Stimulated activated CD4-positive, alpha-beta T cell treated with anti-CD3 and anti-CD28 coated beads, Interleukin-4, amount 100 ng/mL, for 24 hours (primary cell): Measurements from ENCODE around the gene TINAG.

Experiments
- DNase-seq: peaks from one replicate; pipeline ENCODE4 v3.0.0-alpha.2; 2020

The TINAG gene

GRCh38 chr6:54308289-54308985 lies at the start of gene TINAG:
TSS of gene TINAG (plus strand) at chr6:54308441. CDS start at chr6:54308551, 110 bp downstream.
- DNase-seq = no peak

GRCh38 chr6:54260025-54260424 lies 48.2 kb upstream of the TINAG start:
- no peak for DNase-seq

GRCh38 chr6:54262499-54262898 lies 45.7 kb upstream of the TINAG start:
- DNase-seq = no peak

- DNase-seq = no peak
Measured at GRCh38 chr6:54262971-54263370, 45.3 kb upstream of the TINAG start.

- no peak for DNase-seq
Measured at GRCh38 chr6:54264581-54265272, 43.5 kb upstream of the TINAG start.

GRCh38 chr6:54266400-54266923 lies 41.8 kb upstream of the TINAG start:
- no peak for DNase-seq

GRCh38 chr6:54267798-54268197 lies 40.4 kb upstream of the TINAG start:
- DNase-seq = no peak

GRCh38 chr6:54273214-54273820 lies 34.9 kb upstream of the TINAG start:
- no peak for DNase-seq

GRCh38 chr6:54274383-54274782 lies 33.9 kb upstream of the TINAG start:
- no peak for DNase-seq

- DNase-seq = no peak
Measured at GRCh38 chr6:54282186-54282585, 26.1 kb upstream of the TINAG start.

GRCh38 chr6:54284161-54284860 lies 23.9 kb upstream of the TINAG start:
- no peak for DNase-seq

- no peak for DNase-seq
Measured at GRCh38 chr6:54285595-54285994, 22.6 kb upstream of the TINAG start.

- no peak for DNase-seq
Measured at GRCh38 chr6:54286141-54286540, 22.1 kb upstream of the TINAG start.

- DNase-seq = no peak
Measured at GRCh38 chr6:54288474-54288873, 19.8 kb upstream of the TINAG start.

- DNase-seq = no peak
Measured at GRCh38 chr6:54289426-54289825, 18.8 kb upstream of the TINAG start.

- no peak for DNase-seq
Measured at GRCh38 chr6:54291146-54291545, 17.1 kb upstream of the TINAG start.

- DNase-seq = no peak
Measured at GRCh38 chr6:54291738-54292137, 16.5 kb upstream of the TINAG start.

- no peak for DNase-seq
Measured at GRCh38 chr6:54294965-54295532, 13.2 kb upstream of the TINAG start.

GRCh38 chr6:54299542-54300269 lies 8.5 kb upstream of the TINAG start:
- no peak for DNase-seq

- DNase-seq = no peak
Measured at GRCh38 chr6:54301770-54302169, 6.5 kb upstream of the TINAG start.

GRCh38 chr6:54307439-54307910 lies 766 bp upstream of the TINAG start:
- no peak for DNase-seq

- no peak for DNase-seq
Measured at GRCh38 chr6:54308986-54309315, 710 bp downstream of the TINAG start.
